ENCODE data around the gene CITED2. TPM values are rescaled to one million over a fixed set of nuclear protein-coding genes. Genes with fewer than 3 reads are reported as not detected.

Gene CITED2
- polyA plus RNA-seq, 3 donors = 22.9 to 71.6 (median 43.9) TPM

DNA sequence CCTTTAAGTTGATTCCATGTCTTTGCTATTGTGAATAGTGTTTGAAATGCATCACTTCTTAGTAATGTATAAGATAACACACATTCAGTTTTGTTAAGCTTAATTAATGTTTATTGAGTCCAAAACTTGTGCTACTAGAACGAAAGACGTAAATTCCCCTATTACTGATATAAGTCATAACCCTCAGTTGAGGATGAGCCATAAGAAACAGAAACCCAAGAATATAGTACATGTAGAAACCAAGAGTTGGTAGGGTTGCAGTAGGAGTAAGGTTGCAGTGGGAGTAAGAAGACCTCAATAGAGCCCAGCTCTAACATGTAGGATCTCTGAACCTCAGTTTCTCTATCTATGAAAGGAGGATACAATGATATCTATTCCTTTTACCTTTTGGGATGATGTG lies 19.3 kb downstream of the CITED2 start:
- WGBS (ENCODE audit: insufficient coverage) = no CpG with 5 or more reads among the region's 2 CpGs
- peaks cover 0 to 6% of the 10 kb centered on the region in 2 donors for H3K9me3 ChIP-seq (replicated peaks in 1 of 2; ENCODE audit: control insufficient read depth in 1 of 2, insufficient read depth in 1 of 2, low read length in 2 of 2)

DNA sequence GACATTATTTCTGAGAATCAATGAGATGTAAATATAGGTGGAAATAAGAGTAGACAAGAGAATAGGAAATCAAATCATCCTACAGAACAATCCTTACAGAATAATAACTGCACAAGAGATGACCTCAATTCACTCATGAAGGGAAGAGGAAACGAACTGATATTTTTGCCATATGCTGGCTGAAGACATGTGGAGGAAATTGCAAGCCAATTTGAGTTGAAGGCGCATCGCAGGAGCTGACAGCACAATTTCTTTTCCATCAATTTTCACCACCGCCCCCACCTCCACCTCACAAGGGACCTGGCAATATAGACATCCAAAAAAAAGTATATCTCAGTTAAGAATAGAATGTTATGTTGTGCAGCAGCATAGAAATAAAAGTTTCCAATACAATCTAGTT lies 20.3 kb downstream of the CITED2 start:
- Histone ChIP-seq H3K9me3 (replicated peaks in 1 of 2; ENCODE audit: control insufficient read depth in 1 of 2, insufficient read depth in 1 of 2, low read length in 2 of 2) (peaks cover 0 to 6% of the 10 kb centered on the region in 2 donors), H3K4me3 (replicated peaks in 1 of 3; ENCODE audit: low read depth in 2 of 3, low read length in 3 of 3) (no peak overlapping the region), H3K4me2 (replicated peaks; ENCODE audit: extremely low read depth, low read length, poor library complexity, severe bottlenecking) (no peak overlapping the region), H3K79me2 (ENCODE audit: insufficient read depth, low read length) (no peaks in the 10 kb centered on the region), H3K27me3 (ENCODE audit: control insufficient read depth in 2 of 2, insufficient read depth in 2 of 2, low read length in 2 of 2) (no peaks in the 10 kb centered on the region), H4K20me1 (ENCODE audit: insufficient read depth, low read length) (no peaks in the 10 kb centered on the region), H2AFZ (ENCODE audit: insufficient read depth, low read depth, low read length, poor library complexity, severe bottlenecking) (no peak overlapping the region), H3K36me3 (replicated peaks in 1 of 2; ENCODE audit: control insufficient read depth in 1 of 2, insufficient read depth in 2 of 2, low read length in 2 of 2) (no peaks in the 10 kb centered on the region), H3K9ac (ENCODE audit: insufficient read depth, low read length, poor library complexity, severe bottlenecking) (no peak overlapping the region), H3K4me1 (ENCODE audit: control insufficient read depth in 1 of 2, insufficient read depth in 2 of 2, low read length in 2 of 2) (no peaks in the 10 kb centered on the region), H3K27ac (ENCODE audit: low read depth in 1 of 2, low read length in 2 of 2) (no peak overlapping the region)
- WGBS (ENCODE audit: insufficient coverage) = no CpG with 5 or more reads among the region's 4 CpGs
- TF ChIP-seq, protein P1, sequence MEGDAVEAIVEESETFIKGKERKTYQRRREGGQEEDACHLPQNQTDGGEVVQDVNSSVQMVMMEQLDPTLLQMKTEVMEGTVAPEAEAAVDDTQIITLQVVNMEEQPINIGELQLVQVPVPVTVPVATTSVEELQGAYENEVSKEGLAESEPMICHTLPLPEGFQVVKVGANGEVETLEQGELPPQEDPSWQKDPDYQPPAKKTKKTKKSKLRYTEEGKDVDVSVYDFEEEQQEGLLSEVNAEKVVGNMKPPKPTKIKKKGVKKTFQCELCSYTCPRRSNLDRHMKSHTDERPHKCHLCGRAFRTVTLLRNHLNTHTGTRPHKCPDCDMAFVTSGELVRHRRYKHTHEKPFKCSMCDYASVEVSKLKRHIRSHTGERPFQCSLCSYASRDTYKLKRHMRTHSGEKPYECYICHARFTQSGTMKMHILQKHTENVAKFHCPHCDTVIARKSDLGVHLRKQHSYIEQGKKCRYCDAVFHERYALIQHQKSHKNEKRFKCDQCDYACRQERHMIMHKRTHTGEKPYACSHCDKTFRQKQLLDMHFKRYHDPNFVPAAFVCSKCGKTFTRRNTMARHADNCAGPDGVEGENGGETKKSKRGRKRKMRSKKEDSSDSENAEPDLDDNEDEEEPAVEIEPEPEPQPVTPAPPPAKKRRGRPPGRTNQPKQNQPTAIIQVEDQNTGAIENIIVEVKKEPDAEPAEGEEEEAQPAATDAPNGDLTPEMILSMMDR (IDR thresholded peaks at IDR 0.05) = no peak
- Mint-ChIP-seq H3K4me1 (no peaks in the 10 kb centered on the region), H3K4me3 (no peak overlapping the region), H3K27me3 (ENCODE audit: low read depth in 3 of 3) (no peaks in the 10 kb centered on the region), H3K36me3 (peaks cover 0 to 3% of the 10 kb centered on the region in 2 donors), H3K9me3 (peaks cover 0 to 19% (median 5%) of the 10 kb centered on the region in 7 donors), H3K27ac (no peak overlapping the region)
- DNase-seq = no peak
- intact Hi-C loops (cut with micrococcal nuclease) = no loop called here

More for the DNA sequence above, 19.3 kb downstream of the CITED2 start:
- H3K9ac ChIP-seq (ENCODE audit: insufficient read depth, low read length, poor library complexity, severe bottlenecking) = no peak overlapping the region
- Mint-ChIP-seq H3K9me3 (peaks cover 0 to 19% (median 5%) of the 10 kb centered on the region in 7 donors), H3K27me3 (ENCODE audit: low read depth in 3 of 3) (no peaks in the 10 kb centered on the region), H3K27ac (no peak overlapping the region), H3K36me3 (peaks cover 0 to 3% of the 10 kb centered on the region in 2 donors), H3K4me1 (no peaks in the 10 kb centered on the region), H3K4me3 (no peak overlapping the region)
- H3K4me1 ChIP-seq (ENCODE audit: control insufficient read depth in 1 of 2, insufficient read depth in 2 of 2, low read length in 2 of 2) = no peaks in the 10 kb centered on the region
- no peak overlapping the region for H3K4me3 ChIP-seq (replicated peaks in 1 of 3; ENCODE audit: low read depth in 2 of 3, low read length in 3 of 3)
- no peaks in the 10 kb centered on the region for H3K79me2 ChIP-seq (ENCODE audit: insufficient read depth, low read length)
- TF ChIP-seq, protein P1 (IDR thresholded peaks at IDR 0.05) = no peak
- no peak overlapping the region for H2AFZ ChIP-seq (ENCODE audit: insufficient read depth, low read depth, low read length, poor library complexity, severe bottlenecking)
- H3K36me3 ChIP-seq (replicated peaks in 1 of 2; ENCODE audit: control insufficient read depth in 1 of 2, insufficient read depth in 2 of 2, low read length in 2 of 2) = no peaks in the 10 kb centered on the region
- no peak for DNase-seq
- intact Hi-C loops (cut with micrococcal nuclease) = no loop called here
- H3K27me3 ChIP-seq (ENCODE audit: control insufficient read depth in 2 of 2, insufficient read depth in 2 of 2, low read length in 2 of 2) = no peaks in the 10 kb centered on the region
- H3K27ac ChIP-seq (ENCODE audit: low read depth in 1 of 2, low read length in 2 of 2) = no peak overlapping the region
- H4K20me1 ChIP-seq (ENCODE audit: insufficient read depth, low read length) = no peaks in the 10 kb centered on the region
- H3K4me2 ChIP-seq (replicated peaks; ENCODE audit: extremely low read depth, low read length, poor library complexity, severe bottlenecking) = no peak overlapping the region
